HG02938 (cell line): ENCODE measurements around the gene SESN2.
A peak's percentile ranks its signal among the peaks of the same experiment; 100 is the strongest.

ENCODE experiments used
- ATAC-seq: cut with Tn5 transposase; IDR thresholded peaks from one replicate; pipeline ENCODE4 v1.9.1; 2021; ENCODE audit warnings: mild to moderate bottlenecking, moderate library complexity; ENCODE audit not compliant: unreplicated experiment

The SESN2 gene

DNA sequence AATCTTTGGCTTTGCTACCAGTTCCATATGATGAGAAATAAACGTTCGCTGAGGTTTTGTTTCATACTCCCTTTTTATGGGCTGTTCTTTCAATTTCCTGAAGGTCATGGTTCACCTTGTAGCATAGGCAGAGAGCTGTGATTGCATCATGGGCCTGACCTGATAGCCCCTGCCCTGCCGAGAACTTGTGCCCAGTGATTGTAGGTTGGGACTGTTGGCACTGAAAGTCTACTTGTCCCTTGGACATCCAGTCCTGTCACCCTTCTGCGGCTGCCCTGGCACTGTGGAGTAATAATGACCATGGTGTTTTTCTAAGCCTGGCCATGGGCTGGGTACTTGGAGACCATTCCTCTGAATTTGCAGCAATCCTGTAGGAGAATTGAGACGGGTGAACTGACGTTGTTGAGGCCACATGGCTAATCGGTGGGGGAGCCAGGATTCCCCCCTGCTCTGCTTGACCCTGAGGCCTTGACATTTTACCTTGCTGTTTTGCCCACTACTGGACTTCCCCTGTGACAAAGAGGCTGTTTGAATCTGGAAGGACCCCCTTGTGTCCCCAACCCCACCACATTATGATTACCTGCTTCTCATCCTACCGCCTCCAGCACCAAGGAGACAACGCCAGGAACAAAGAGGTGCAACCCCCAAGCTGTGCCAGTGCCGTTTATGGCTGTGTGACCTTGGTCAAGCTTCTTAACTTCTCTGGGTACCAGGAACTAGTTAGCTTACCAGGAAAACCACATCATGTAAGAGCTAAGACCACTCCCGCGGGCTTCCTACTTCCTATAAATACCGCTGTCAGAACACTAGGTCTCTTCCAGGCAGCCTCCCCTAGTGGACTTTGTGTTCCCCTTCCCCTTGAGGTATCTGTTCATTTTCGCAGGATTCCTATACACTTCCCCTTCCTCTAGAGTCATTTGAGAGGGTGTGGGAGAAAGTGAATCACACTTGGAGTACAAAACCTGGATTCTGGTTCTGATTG, 23.4 kb downstream of the SESN2 start:
- no peak for ATAC-seq

DNA sequence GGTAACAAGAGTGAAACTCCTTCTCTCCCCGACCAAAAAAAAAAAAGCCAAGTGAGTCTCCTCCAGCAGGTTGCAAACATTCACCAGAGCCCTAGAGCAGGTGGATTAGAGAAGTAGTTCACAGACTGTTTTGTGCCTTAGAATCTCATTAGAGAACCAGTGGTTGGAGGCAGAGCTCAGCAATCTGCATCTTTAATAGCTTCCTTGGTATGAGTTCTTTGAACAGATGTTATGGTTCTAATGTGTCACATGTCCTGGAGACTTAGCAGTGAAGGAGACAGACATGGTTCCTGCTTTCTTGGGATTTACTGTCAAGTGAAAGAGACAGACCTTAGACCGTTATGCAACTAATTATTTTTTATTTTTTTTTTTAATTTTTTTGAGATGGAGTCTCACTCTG, 26.8 kb downstream of the SESN2 start:
- ATAC-seq, result no peak

DNA sequence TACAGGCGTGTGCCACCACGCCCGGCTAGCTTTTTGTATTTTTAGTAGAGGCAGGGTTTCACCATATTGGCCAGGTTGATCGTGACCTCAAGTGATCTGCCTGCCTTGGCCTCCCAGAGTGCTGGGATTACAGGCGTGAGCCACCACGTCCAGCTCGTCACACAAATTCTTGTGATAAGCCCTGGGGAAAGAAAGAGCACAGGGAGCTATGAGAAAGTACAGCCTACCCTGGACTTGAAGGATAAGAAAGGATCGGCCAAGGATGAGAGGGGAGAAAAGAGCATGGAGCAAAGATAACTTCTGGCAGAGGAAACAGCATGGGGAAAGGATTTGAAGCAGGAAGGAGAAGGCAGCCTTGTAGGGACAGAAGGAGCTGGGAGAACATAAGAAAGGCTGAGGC, 29.2 kb downstream of the SESN2 start:
- ATAC-seq, result no peak

DNA sequence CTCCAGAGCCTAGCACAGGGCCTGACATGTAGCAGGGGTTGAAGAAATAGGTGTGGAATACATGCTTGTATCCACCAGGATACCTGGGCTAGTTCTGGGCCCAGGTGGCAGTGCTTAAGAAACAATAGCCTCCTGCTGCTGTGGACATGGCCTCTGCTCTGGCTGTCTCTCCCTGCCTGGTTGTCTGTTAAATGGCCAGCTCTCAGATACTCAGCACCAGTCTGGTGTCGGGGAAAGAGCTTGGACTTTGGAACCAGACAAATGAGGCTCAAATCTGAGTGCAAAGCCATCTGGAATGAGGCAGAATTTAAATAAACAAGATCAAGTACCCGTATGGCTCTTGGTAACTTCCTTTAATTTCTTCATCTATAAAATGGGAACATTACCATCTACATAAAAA, 31.5 kb downstream of the SESN2 start:
- no peak for ATAC-seq

DNA sequence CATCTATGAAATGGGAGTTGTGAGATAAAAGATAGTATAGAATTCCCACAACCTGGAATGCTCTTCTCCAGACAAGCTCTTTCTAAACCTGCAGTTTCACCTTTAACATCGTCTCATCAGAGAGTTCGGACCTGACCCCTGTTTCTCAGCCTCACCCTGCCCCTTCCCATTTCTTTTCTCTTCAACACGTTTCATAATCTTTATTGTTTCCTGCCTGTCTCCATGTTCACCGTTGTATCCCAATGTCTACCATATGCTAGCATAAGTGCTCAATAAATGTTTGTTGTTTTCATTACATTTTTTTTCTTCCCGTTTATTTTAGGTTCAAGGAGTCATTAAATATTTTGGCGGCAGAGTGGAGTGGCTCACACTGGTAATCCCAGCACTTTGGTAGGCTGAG, 32.4 kb downstream of the SESN2 start:
- no peak for ATAC-seq

DNA sequence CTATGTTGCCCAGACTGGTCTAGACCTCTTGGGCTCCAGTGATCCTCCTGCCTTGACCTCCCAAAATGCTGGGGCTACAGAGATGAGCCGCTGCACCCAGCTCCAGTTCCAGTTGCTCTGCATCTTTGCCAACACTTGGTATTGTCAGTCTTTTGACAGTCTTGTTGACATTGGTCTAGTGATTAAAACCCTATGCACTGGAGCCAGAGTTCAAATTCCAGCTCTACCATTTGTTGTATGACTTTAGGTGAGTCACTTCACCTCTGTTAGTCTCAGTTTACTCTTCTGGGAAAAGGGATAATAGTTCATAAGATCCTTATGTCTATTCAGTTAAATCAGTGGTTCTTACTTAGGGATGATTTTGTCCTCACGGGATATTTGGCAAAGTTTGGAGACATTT, 36.6 kb downstream of the SESN2 start:
- ATAC-seq, result no peak

DNA sequence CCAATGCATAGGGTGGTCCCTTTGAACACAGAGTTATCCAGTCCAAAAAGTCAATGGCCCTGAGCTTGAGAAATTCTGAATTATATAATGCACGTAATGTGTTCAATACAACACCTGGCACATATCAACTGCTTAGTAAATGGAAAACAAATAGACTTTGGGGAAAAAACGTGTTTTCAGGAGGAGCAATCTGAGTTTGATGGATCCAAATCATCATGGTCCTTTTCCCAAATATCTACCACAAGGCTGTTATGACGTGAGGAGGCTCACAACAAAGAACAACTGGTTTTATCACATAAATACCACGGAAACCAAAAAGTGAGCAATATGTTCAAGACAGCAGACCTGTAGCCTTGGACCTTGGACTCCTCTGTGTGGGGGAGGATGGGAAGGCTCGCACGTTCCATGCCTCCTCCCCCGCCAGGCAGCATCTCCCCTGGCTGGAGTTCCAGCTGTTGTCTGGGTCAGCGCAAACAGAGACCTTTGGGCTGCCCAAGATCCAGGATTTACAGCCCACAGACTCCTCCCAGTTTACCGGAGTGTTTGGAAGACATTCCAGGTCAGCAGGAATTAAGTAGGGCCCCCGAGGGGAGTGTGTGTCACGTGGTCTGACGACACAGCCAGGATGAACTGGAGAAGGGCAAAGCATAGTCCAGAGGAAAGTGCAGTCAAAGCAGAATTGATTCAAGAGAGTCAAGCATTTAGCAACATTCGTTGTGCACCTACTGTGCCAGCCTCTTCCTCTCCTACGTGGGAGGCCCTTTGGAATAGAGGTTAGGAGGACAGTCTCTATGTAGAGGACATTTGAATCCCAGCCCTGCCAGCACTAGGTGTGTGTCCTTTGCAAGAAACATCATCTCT, 37.3 kb downstream of the SESN2 start:
- no peak for ATAC-seq

DNA sequence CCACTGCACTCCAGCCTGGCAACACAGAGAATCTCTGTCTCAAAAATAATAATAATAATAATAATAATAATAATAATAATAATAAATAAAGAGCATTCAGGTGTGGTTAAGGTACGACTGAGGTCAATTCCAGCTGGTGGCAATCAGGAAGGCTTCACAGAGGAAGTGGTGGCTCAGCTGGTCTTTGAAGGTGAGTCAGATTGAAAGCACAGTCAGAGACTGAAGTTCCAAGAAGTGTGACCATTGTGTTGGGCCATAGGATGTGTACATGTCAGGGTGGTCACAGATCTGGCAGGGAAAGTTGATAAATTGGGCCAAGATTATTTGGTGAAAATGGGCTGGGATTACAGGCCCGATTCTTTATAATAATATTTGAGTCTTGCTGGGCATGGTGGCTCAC, 38.5 kb downstream of the SESN2 start:
- ATAC-seq, result peak; percentile 65

DNA sequence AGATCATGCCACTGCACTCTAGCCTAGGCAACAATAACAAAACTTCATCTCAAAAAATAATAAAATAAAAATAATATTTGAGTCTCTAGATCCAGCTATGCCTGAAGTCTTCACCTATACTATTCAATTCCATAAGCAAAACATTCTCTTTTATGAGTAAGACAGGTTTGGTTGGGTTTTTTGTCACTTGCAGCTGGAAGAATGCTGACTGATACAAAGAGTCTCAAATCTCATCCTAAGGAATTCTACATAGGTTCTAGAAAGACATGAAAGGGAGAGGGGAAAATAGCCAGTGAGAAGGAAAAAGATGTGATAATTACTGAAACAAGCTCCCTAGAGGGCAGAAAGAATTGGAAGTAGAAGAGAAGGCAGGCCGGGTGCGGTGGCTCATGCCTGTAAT, 39.1 kb downstream of the SESN2 start:
- ATAC-seq, result no peak

DNA sequence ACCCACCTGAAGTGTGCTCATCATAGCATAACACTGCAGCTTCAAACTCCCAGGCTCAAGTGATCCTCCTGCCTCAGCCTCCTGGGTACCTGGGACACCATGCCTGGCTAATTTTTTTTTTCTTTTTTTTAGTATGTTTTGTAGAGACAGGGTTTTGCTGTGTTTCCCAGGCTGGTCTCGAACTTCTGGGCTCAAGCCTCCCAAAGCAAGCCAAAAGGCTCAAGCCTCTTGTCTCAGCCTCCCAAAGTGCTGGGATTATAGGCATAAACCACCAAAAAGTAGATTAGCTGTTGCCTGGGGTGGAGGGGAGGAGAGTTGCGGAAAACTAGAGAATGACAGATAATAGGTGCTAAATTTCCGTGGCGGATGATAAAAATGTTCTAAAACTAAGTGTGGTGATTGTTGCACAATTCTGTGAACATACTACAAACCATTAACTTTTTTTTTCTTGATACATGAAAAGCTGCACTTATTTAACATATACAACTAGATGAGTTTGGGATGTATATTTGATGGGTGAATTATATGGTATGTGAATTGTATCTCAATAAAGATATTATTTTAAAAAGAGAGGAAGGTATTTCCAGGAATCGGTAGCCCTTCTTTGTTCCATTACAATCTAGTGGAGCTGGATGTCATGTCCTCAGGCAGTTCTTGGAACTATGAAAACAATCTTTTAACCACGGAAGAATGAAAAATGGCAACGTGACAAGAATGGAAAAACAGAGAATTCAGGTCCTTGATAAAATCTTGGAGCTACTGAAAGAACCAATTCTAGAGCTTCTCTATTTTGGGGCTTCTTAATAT, 42.3 kb downstream of the SESN2 start:
- ATAC-seq, result no peak

DNA sequence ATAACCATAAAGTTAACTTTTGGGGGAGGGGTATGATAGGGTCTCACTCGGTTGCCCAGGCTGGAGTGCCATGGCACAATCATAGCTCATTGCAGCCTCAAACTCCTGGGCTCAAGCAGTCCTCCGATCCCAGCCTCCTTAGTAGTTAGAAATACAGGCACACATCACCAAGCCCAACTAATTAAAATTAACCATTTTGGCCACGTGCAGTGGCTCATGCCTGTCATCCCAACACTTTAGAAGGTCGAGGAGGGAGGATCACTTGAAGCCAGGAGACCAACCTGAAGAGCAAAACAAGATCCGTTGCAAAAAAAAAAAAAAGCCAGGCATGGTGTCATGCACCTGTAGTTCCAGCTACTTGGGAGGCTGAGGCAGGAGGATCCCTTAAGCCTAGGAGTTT, 42.9 kb downstream of the SESN2 start:
- no peak for ATAC-seq

DNA sequence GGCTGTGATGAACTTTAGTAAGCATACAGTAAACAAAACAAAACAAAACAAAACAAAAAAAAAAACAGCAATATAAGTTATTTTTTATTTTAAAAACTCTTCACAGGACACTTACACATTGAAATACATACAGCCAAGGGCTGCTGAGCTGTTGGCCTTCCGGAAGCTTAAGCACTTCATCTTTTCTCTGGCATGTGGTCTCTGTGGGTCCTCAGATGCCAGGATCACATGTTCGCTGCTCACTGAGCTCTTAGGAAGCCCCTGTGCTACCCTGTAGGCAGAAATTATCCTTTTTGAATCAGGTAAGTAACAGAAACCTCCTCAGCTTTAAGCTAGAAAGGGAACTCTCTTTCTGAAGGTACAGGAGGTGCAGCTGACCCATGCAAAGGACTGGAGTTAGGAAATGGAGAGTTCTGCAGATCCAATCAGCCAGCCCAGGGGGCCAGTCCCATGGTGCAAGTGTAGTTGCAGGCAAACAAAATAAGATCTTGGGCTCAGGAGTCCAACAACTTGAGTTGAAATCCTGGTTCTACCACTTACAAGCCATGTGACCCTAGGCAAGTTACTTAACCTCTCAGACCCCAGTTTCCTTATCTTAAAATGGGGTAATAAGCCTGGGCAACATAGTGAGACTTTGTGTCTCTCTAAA, 47.1 kb downstream of the SESN2 start:
- ATAC-seq, result no peak

DNA sequence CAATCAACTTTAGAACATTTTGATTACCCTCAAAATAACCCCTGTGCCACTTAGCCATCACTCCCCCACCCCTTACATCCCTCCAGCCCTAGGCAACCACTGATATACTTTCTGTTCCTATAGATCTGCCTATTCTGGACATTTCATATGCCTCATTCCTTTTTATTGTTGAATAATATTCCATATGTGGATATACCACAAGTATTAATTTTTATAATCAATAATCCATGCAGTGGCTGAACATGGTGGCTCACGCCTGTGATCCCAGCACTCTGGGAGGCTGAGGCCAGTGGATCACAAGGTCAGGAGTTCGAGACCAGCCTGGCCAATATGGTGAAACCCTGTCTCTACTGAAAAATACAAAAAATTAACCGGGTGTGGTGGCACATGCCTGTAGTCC, 49.4 kb downstream of the SESN2 start:
- ATAC-seq, result no peak

DNA sequence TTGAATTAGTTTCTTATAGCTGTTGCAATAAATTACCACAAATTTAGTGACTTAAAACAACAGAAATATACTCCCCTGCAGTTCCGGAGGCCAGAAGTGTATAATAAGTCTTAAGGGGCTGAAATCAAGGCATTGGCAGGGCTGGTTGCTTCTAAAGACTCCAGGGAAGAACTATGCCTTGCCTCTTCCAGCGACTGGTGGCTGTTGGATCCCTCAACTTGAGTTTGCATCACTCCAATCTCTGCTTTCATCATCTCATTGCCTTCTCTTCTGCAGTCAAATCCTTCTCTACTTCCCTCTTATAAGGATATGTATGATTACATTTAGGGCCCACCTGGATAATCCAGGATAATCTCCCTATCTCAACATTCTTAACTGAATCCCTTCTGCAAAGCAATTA, 50.4 kb downstream of the SESN2 start:
- ATAC-seq, result no peak

DNA sequence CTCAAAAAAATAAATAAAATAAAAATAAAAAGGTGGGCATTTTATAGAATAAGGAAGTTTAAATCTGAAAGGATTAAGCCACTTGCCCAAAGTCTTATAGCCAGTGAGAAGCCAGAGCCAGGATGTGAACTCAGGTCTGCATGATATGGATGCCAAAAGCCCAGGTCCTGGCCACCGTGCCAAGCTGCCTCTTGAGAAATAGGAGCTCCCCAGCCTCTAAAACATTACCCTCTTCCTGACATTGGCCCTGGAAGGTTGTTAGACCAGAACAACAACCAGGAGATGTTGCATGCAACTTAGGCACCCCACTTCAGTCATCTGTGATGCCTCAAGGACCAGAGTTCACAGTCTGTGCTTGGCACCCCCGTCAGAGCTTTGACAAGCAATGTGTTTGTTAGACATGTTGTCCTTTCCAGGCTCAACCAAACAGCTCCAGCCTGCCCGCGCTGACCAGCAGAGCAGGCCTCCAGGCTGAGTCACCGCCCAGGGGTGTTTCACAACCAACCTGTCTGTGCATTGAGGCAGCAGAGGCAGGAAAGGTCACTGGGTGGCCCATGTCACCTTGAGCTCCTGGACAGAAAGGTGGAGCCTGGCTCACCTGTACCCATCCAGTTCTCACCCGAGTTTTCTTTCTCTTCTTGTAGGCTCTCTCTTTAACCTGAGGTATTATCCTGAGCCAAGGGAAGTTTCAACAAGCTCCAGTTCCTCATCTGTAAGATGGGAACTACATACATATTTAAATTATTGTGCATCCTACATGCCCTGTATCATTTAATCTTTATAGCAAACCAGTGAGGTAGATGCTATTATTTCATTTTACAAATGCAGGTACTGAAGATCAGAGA, 54.6 kb downstream of the SESN2 start:
- no peak for ATAC-seq

DNA sequence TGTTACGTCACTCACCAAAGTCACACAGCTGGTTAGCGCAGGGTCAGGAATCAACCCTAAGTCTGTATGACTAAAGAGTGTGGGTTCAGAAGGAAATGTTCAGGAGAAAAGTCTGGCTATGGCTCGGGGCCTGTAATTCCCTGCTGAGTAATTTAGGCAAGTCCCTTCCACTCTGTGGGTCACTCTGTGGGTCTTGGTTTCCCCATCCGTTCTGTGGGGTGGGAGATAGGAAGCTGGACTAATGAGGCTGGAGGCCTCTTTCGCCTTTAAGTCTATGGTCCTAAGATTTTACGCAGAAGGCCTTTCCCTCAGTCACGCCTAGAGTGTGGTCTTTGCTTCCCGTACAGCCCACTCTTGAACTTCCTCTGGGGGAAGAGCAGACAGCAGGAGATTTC, 55.2 kb downstream of the SESN2 start:
- no peak for ATAC-seq

DNA sequence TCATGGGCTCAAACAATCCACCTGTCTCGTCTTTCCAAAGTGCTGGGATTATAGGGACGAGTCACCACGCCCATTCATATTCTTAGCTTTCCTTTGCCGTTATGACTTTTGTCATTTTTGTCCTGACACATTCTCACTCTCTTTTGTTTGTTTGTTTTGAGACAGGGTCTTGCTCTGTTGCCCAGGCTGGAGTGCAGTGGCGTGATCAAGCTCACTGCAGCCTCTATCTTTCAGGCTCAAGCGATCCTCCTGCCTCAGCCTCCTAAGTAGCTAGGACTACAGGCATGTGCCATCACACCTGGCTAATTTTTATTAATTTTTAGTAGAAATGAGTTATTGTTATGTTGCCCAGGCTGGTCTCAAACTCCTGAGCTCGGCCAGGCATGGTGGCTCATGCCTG, 57.7 kb downstream of the SESN2 start:
- no peak for ATAC-seq

DNA sequence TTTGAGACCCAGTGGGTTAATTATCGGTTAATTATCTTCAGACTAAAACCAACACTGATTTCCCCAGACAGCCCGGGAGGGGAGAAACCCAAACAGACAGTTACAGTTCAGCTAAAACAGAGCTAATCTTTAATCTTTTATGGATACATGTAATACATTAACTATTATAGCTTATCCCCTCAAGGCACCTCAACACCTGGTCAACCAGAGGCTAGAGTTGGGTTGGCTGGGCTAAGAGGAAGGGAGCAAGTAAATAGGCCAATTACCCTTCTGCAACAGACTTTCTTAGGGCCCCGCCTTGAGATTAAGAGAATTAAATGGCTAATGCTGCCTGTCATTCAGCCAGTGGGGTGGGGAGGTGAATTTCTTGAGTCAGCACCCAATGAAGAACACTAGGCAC, 62.9 kb downstream of the SESN2 start:
- peak; percentile 73 for ATAC-seq

DNA sequence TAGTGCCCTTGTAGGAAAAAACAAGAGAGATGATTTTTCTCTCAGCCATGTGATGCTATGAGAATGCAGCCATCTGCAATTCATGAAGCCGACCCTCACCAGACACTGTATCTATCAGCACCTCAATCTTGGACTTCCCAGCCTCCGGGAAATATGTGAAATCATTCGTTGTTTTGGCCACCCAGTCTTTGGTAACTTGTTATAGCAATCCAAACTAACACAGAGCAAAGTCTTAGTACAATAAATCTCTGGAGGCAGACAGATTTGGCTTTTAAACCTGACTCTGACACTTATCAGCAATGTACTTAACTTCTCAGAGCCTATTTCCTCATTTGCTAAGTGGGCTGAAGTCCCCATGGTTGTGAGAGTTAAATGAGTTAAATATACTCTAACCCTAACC, 64.4 kb downstream of the SESN2 start:
- no peak for ATAC-seq

DNA sequence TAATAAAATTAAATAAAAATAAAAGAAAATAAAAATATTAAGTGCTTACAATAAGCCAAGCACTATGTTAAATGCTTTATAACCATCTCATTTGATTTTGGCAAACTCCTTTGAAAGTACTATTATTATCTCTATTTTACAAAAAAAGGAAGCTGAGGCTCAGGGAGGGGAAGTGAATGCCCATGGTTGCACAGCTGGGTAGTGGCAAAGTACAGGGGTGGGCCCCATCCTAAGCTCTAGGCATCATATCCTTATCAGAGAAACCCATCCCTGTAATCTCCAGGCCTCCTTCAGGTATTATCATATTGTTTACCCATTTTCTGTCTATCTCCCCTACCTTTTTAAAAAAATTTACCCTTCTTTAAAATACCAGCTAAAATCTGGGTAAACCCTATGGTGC, 67.2 kb downstream of the SESN2 start:
- ATAC-seq, result no peak
